ENCODE results near the gene PLD6.

Gene PLD6

DNA sequence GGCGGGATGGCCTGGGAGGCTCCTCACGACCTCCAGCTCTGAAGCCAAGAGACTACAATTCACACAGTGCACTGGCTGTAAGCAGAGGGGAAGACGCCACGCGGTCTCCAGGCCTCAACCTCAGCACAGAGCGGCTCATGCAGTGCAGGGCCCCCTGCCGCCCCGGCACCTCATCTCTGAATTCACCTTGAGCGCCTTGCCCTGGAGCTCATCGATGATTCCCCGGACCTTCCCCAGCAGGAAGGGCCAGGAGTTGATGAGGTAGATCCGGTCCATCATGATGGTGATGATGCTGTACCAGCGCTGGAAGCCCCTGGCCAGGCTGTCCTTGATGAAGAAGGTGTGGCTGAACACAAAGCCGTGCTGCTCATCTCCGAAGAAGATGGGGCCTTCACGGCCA, 17.6 kb upstream of the PLD6 start:
- ChIA-PET CTCF (no interaction called here), POLR2A (interaction anchor here (1.5 kb wide), 1 partner anchor 12 kb away, joined by 5 read pairs; no protein-coding TSS in a partner anchor)
- no peak for DNase-seq (ENCODE audit: extremely low spot score)
- TF ChIP-seq ARNT (IDR thresholded peaks at IDR 0.05), result no peak
- TF ChIP-seq NFRKB (IDR thresholded peaks at IDR 0.05), result no peak
- TF ChIP-seq FOXM1 (IDR thresholded peaks at IDR 0.05; ENCODE audit: borderline replicate concordance), result no peak
- TF ChIP-seq FOXA1 (IDR thresholded peaks at IDR 0.05), result no peak
- no peak for TF ChIP-seq LEF1 (IDR thresholded peaks at IDR 0.05; ENCODE audit: borderline replicate concordance)
- no peak for TF ChIP-seq HDGF (IDR thresholded peaks at IDR 0.05; ENCODE audit: borderline replicate concordance)
- no peak for TF ChIP-seq CTBP1 (IDR thresholded peaks at IDR 0.05; ENCODE audit: borderline replicate concordance)
- TF ChIP-seq L3MBTL2 (conservative IDR thresholded peaks at IDR 0.05), result no peak
- TF ChIP-seq PKNOX1 (IDR thresholded peaks at IDR 0.05), result no peak

DNA sequence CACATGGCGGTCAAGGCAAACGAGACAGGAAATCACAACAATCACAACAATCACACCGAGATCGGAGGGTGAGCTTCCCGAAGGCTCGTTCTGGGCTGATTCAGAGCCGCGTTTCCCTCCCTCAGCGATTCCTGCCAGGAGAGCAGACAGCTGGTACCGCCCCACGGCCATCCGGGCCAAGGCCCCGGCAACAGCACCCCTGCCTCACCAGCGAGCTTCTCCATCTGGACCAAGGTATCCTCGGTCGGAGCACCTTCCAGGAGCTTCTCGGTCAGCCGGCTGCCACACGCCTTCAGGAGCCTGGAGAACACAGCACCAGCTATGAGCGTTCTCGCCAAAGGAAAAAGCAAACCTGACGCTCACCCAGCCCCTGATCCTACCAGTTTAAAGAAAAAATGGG, 15.2 kb upstream of the PLD6 start:
- ChIA-PET CTCF (interaction anchor here (0.6 kb wide), 1 partner anchor 360 kb away, joined by 3 read pairs; no protein-coding TSS in a partner anchor), POLR2A (no interaction called here)
- no peak for DNase-seq (ENCODE audit: extremely low spot score)
- TF ChIP-seq FOXK2 (IDR thresholded peaks at IDR 0.05) (no peak), PKNOX1 (IDR thresholded peaks at IDR 0.05) (no peak), FOXA1 (IDR thresholded peaks at IDR 0.05) (no peak), LEF1 (IDR thresholded peaks at IDR 0.05; ENCODE audit: borderline replicate concordance) (no peak), SP1 (IDR thresholded peaks at IDR 0.05) (no peak), ELF4 (IDR thresholded peaks at IDR 0.05) (no peak), L3MBTL2 (conservative IDR thresholded peaks at IDR 0.05) (no peak), TARDBP (IDR thresholded peaks at IDR 0.05) (no peak), BHLHE40 (IDR thresholded peaks at IDR 0.05; ENCODE audit: borderline replicate concordance) (no peak), HDGF (IDR thresholded peaks at IDR 0.05; ENCODE audit: borderline replicate concordance) (no peak), ZNF384 (IDR thresholded peaks at IDR 0.05) (no peak), SUZ12 (IDR thresholded peaks at IDR 0.05) (no peak), CTBP1 (IDR thresholded peaks at IDR 0.05; ENCODE audit: borderline replicate concordance) (no peak)

- TF ChIP-seq TARDBP (IDR thresholded peaks at IDR 0.05), result no peak
- TF ChIP-seq ZNF384 (IDR thresholded peaks at IDR 0.05), result no peak
- no peak for TF ChIP-seq ARNT (IDR thresholded peaks at IDR 0.05)
- TF ChIP-seq FOXK2 (IDR thresholded peaks at IDR 0.05), result no peak
- TF ChIP-seq PKNOX1 (IDR thresholded peaks at IDR 0.05), result no peak
- no peak for TF ChIP-seq ELF4 (IDR thresholded peaks at IDR 0.05)
- TF ChIP-seq LEF1 (IDR thresholded peaks at IDR 0.05; ENCODE audit: borderline replicate concordance), result no peak
- TF ChIP-seq SUZ12 (IDR thresholded peaks at IDR 0.05), result no peak
- no peak for TF ChIP-seq L3MBTL2 (conservative IDR thresholded peaks at IDR 0.05)
- no peak for TF ChIP-seq SP1 (IDR thresholded peaks at IDR 0.05)
- no peak for TF ChIP-seq FOXA1 (IDR thresholded peaks at IDR 0.05)
- TF ChIP-seq BHLHE40 (IDR thresholded peaks at IDR 0.05; ENCODE audit: borderline replicate concordance), result no peak
- no peak for TF ChIP-seq HDGF (IDR thresholded peaks at IDR 0.05; ENCODE audit: borderline replicate concordance)
- no peak for TF ChIP-seq NFRKB (IDR thresholded peaks at IDR 0.05)
- no peak for TF ChIP-seq CTBP1 (IDR thresholded peaks at IDR 0.05; ENCODE audit: borderline replicate concordance)
- TF ChIP-seq FOXM1 (IDR thresholded peaks at IDR 0.05; ENCODE audit: borderline replicate concordance), result no peak
- POLR2A ChIA-PET, result no interaction called here
- CTCF ChIA-PET, result no interaction called here
- DNase-seq (ENCODE audit: extremely low spot score), result no peak
These were observed 14.4 kb upstream of the PLD6 start for GRCh38 chr17:17220529-17220928.

GRCh38 chr17:17217995-17218394, 11.9 kb upstream of the PLD6 start:
- TF ChIP-seq FOXM1 (IDR thresholded peaks at IDR 0.05; ENCODE audit: borderline replicate concordance), result no peak
- no peak for TF ChIP-seq FOXA1 (IDR thresholded peaks at IDR 0.05)
- no peak for TF ChIP-seq ELF4 (IDR thresholded peaks at IDR 0.05)
- TF ChIP-seq LEF1 (IDR thresholded peaks at IDR 0.05; ENCODE audit: borderline replicate concordance), result no peak
- TF ChIP-seq ZNF384 (IDR thresholded peaks at IDR 0.05), result no peak
- TF ChIP-seq CTBP1 (IDR thresholded peaks at IDR 0.05; ENCODE audit: borderline replicate concordance), result no peak
- no peak for TF ChIP-seq BHLHE40 (IDR thresholded peaks at IDR 0.05; ENCODE audit: borderline replicate concordance)
- TF ChIP-seq SP1 (IDR thresholded peaks at IDR 0.05), result no peak
- TF ChIP-seq ARNT (IDR thresholded peaks at IDR 0.05), result no peak
- TF ChIP-seq TARDBP (IDR thresholded peaks at IDR 0.05), result no peak
- TF ChIP-seq PKNOX1 (IDR thresholded peaks at IDR 0.05), result no peak
- TF ChIP-seq L3MBTL2 (conservative IDR thresholded peaks at IDR 0.05), result no peak
- TF ChIP-seq HDGF (IDR thresholded peaks at IDR 0.05; ENCODE audit: borderline replicate concordance), result no peak
- TF ChIP-seq NFRKB (IDR thresholded peaks at IDR 0.05), result no peak
- TF ChIP-seq FOXK2 (IDR thresholded peaks at IDR 0.05), result no peak
- no peak for TF ChIP-seq SUZ12 (IDR thresholded peaks at IDR 0.05)
- POLR2A ChIA-PET, result no interaction called here
- DNase-seq (ENCODE audit: extremely low spot score), result no peak
- CTCF ChIA-PET, result interaction anchor here (1.3 kb wide), 1 partner anchor 9 kb away, joined by 4 read pairs; no protein-coding TSS in a partner anchor

DNA sequence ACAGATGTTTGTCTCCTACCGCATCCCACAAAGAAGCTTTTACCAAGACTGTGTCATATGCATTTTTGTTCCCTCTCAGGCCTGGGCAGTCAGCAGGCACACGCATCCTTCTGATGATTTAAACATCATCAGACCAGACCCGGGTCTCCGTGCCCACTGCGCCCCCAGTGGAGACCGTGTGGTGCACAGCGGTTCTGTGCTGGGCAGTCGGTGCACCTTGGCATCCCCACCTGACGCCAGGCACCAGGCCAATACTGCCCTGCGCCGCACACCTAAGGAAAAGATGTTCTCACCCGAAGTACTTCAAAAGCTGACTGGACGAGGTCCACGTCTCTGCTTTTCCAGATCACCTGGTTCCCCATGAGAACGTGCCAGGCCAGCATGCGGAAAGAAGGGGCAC, 10.6 kb upstream of the PLD6 start:
- no peak for TF ChIP-seq NFRKB (IDR thresholded peaks at IDR 0.05)
- no peak for TF ChIP-seq ZNF384 (IDR thresholded peaks at IDR 0.05)
- TF ChIP-seq SUZ12 (IDR thresholded peaks at IDR 0.05), result no peak
- no peak for TF ChIP-seq L3MBTL2 (conservative IDR thresholded peaks at IDR 0.05)
- no peak for TF ChIP-seq FOXK2 (IDR thresholded peaks at IDR 0.05)
- no peak for TF ChIP-seq LEF1 (IDR thresholded peaks at IDR 0.05; ENCODE audit: borderline replicate concordance)
- TF ChIP-seq FOXA1 (IDR thresholded peaks at IDR 0.05), result no peak
- TF ChIP-seq ARNT (IDR thresholded peaks at IDR 0.05), result no peak
- TF ChIP-seq CTBP1 (IDR thresholded peaks at IDR 0.05; ENCODE audit: borderline replicate concordance), result no peak
- no peak for TF ChIP-seq HDGF (IDR thresholded peaks at IDR 0.05; ENCODE audit: borderline replicate concordance)

More for the DNA sequence above, 10.6 kb upstream of the PLD6 start:
- ChIA-PET POLR2A (no interaction called here), CTCF (interaction anchor here (1.3 kb wide), 1 partner anchor 8 kb away, joined by 4 read pairs; no protein-coding TSS in a partner anchor)
- DNase-seq (ENCODE audit: extremely low spot score), result no peak

Measured in HEK293T (cell line).